DOHH2 (cell line): ENCODE data around the gene ZNF37A.

ENCODE experiments used
- CTCF ChIP-seq: fragments of 200-600 bp; sonication (generic); IDR thresholded peaks from one replicate; pipeline ENCODE4 v1.5.1; 2014; ENCODE audit warnings: antibody characterized with exemption, mild to moderate bottlenecking, low read depth, low read length; ENCODE audit not compliant: poor library complexity, severe bottlenecking
- EZH2phosphoT487 ChIP-seq: fragments of 200-600 bp; sonication (generic); IDR thresholded peaks from 2 replicates; pipeline ENCODE4 v1.6.1; 2017; ENCODE audit warnings: borderline replicate concordance, mild to moderate bottlenecking, antibody characterized with exemption, low read length, moderate library complexity, mixed read lengths

- TF ChIP-seq CTCF (no peak), EZH2phosphoT487 (no peak)
These were observed 43.9 kb upstream of the ZNF37A start for GRCh38 chr10:38050212-38050611.
